GM10266 (cell line): ENCODE results near the gene JPT2.

Experiments
- DNase-seq: peaks from one replicate; pipeline ENCODE4 v3.0.0; 2012; ENCODE audit errors: extremely low spot score
- CTCF ChIP-seq: IDR thresholded peaks from 2 replicates; pipeline ENCODE4 v1.5.1; 2012; ENCODE audit warnings: mild to moderate bottlenecking, low read depth; ENCODE audit not compliant: control insufficient read depth, insufficient read depth; ENCODE audit errors: missing control alignments

The JPT2 gene

DNA sequence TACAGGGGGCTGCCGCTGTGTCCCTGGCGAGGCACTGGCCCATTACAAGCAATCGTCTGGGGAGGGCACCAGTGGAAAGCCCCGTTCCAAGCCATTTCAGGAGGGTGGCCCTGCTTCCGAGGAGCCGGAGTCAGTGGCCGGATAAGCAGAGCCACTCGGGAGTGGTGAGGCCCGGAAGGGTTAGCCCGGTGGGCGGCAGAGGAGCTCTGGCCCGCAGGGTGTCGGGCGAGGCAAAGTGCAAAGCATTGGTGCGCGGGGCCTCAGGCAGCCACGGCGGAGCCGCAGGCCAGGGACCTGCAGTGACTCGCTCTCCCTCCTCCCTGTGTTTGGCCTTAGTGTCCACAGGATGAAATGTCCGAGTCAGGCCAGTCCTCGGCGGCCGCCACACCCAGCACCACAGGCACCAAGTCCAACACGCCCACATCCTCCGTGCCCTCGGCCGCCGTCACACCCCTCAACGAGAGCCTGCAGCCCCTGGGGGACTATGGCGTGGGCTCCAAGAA, 68.7 kb downstream of the JPT2 start:
- TF ChIP-seq CTCF, result no peak
- no peak for DNase-seq

- no peak for DNase-seq
- TF ChIP-seq CTCF, result no peak
Observed at GRCh38 chr16:1747934-1748333, 69.9 kb downstream of the JPT2 start.

GRCh38 chr16:1749152-1750117, 71.4 kb downstream of the JPT2 start:
- TF ChIP-seq CTCF, result no peak
- no peak for DNase-seq
